Neural progenitor cell (in vitro differentiated cells): ENCODE measurements around the gene ARFRP1. TPM values are rescaled to one million over a fixed set of nuclear protein-coding genes. Genes with fewer than 3 reads are reported as not detected.

Experiments
- DNase-seq: peaks from one replicate; pipeline ENCODE4 v3.0.0-alpha.2; 2016; ENCODE audit warnings: low spot score
- H2AFZ ChIP-seq: fragments of 200-600 bp; sonication (generic); replicated peaks from 2 replicates; pipeline ENCODE4 v1.6.1; 2016; ENCODE audit warnings: antibody characterized with exemption
- H3F3A ChIP-seq: fragments of 200-600 bp; sonication (generic); 2 replicates; pipeline ENCODE4 v1.6.1; 2016; ENCODE audit warnings: antibody characterized with exemption, low read depth
- H3K27ac ChIP-seq: fragments of 200-600 bp; sonication (generic); 2 replicates; pipeline ENCODE4 v1.5.1; 2016; ENCODE audit warnings: mild to moderate bottlenecking
- H3K27me3 ChIP-seq: fragments of 200-600 bp; sonication (generic); 2 replicates; pipeline ENCODE4 v1.6.1; 2016; ENCODE audit warnings: mild to moderate bottlenecking, moderate library complexity
- H3K36me3 ChIP-seq: fragments of 200-600 bp; sonication (generic); 2 replicates; pipeline ENCODE4 v1.5.1; 2016
- H3K4me1 ChIP-seq: fragments of 200-600 bp; sonication (generic); 2 replicates; pipeline ENCODE4 v1.6.1; 2016; ENCODE audit warnings: mixed run types
- H3K4me2 ChIP-seq: fragments of 200-600 bp; sonication (generic); 2 replicates; pipeline ENCODE4 v1.6.1; 2016
- H3K4me3 ChIP-seq: fragments of 200-600 bp; sonication (generic); 2 replicates; pipeline ENCODE4 v1.5.1; 2016
- H3K79me2 ChIP-seq: fragments of 200-600 bp; sonication (generic); 2 replicates; pipeline ENCODE4 v1.6.1; 2016; ENCODE audit warnings: low read depth
- H3K9ac ChIP-seq: fragments of 200-600 bp; sonication (generic); 2 replicates; pipeline ENCODE4 v1.6.1; 2016
- H3K9me3 ChIP-seq: fragments of 200-600 bp; sonication (generic); 2 replicates; pipeline ENCODE4 v1.5.1; 2016; ENCODE audit warnings: low read depth
- H4K20me1 ChIP-seq: fragments of 200-600 bp; sonication (generic); 2 replicates; pipeline ENCODE4 v1.6.1; 2016; ENCODE audit warnings: low read depth
- H3K27ac Mint-ChIP-seq: 3 replicates; pipeline ENCODE4 v1.8.0; 2021; ENCODE audit warnings: mixed read lengths
- H3K27me3 Mint-ChIP-seq: 2 replicates; pipeline ENCODE4 v1.8.0; 2022; ENCODE audit warnings: low read depth, mild to moderate bottlenecking, inconsistent platforms, moderate library complexity, mixed read lengths; ENCODE audit not compliant: insufficient read depth
- H3K36me3 Mint-ChIP-seq: 3 replicates; pipeline ENCODE4 v1.8.0; 2021; ENCODE audit warnings: mixed read lengths
- H3K4me1 Mint-ChIP-seq: 3 replicates; pipeline ENCODE4 v1.8.0; 2021; ENCODE audit warnings: mixed read lengths
- H3K4me3 Mint-ChIP-seq: 3 replicates; pipeline ENCODE4 v1.8.0; 2021; ENCODE audit warnings: mild to moderate bottlenecking, moderate library complexity, mixed read lengths
- H3K9me3 Mint-ChIP-seq: 3 replicates; pipeline ENCODE4 v1.8.0; 2020; ENCODE audit warnings: mixed read lengths
- CTCF ChIP-seq: fragments of 200-600 bp; sonication (generic); IDR thresholded peaks from 2 replicates; pipeline ENCODE4 v1.5.1; 2017; ENCODE audit warnings: antibody characterized with exemption, mild to moderate bottlenecking
- EZH2 ChIP-seq: fragments of 200-600 bp; sonication (generic); IDR thresholded peaks from 2 replicates; pipeline ENCODE4 v1.6.1; 2017; ENCODE audit warnings: antibody characterized with exemption, mild to moderate bottlenecking, moderate library complexity
- EZH2phosphoT487 ChIP-seq: fragments of 200-600 bp; sonication (generic); IDR thresholded peaks from 2 replicates; pipeline ENCODE4 v1.6.1; 2017; ENCODE audit warnings: antibody characterized with exemption
- total RNA-seq: library from RNA; depleted of rRNA; stranded (reverse); fragments of >200 nt; gene quantifications from 2 replicates; pipeline ENCODE4 v1.2.3, GENCODE V29; 2015; ENCODE audit warnings: low replicate concordance

Gene ARFRP1
- total RNA-seq, 1 donor from 2014 or later = 18.3 TPM

DNA sequence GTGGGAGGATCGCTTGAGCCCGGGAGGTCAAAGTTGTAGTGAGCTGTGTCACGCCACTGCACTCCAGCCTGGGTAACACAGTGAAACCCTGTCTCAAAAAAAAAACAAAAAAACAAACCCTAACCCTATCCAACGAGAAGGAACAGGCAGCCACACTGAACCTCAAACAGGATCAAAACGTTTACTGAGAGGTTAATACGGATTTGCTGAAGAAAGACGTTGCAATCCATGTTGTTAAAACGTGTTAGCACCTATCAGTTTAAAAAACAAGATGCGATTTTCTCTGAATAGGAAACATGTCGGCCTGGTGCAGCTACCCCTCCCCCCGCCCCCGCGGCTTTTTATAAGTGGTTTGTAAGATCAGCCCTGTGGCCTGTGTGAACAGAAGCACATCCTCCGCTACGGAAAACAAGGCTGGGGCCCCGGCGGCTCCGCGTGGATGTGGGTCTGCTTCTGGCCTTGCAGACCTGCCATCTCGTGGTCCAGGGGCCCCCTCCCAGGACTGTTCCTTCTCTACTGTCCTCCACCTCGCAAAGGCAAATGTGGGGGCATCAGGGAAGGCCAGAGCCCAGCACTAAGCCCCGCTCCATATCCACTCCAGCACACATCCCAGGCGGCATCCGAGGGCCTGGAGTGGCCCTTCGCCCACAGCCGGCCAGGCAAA is 43.2 kb upstream of the ARFRP1 start:
- Mint-ChIP-seq H3K27me3 (peaks cover 4% of the 10 kb centered on the region), H3K36me3 (no peaks in the 10 kb centered on the region), H3K4me1 (peaks cover 16% of the 10 kb centered on the region), H3K9me3 (no peaks in the 10 kb centered on the region), H3K4me3 (no peak overlapping the region), H3K27ac (no peak overlapping the region)
- no peaks in the 10 kb centered on the region for H3F3A ChIP-seq
- H3K9ac ChIP-seq = no peak overlapping the region
- H3K27me3 ChIP-seq = no peaks in the 10 kb centered on the region
- H4K20me1 ChIP-seq = no peaks in the 10 kb centered on the region
- no peak overlapping the region for H2AFZ ChIP-seq
- H3K4me1 ChIP-seq = no peaks in the 10 kb centered on the region
- H3K4me2 ChIP-seq = no peak overlapping the region
- TF ChIP-seq EZH2 (no peak), CTCF (no peak), EZH2phosphoT487 (no peak)
- DNase-seq = no peak
- no peak overlapping the region for H3K27ac ChIP-seq
- H3K36me3 ChIP-seq = no peaks in the 10 kb centered on the region
- H3K4me3 ChIP-seq = no peak overlapping the region
- no peaks in the 10 kb centered on the region for H3K79me2 ChIP-seq
- H3K9me3 ChIP-seq = no peaks in the 10 kb centered on the region

GRCh38 chr20:63749597-63750508 is 42.1 kb upstream of the ARFRP1 start:
- no peaks in the 10 kb centered on the region for H3K4me1 ChIP-seq
- H3K36me3 Mint-ChIP-seq = peaks cover 4% of the 10 kb centered on the region
- H3K4me1 Mint-ChIP-seq = peaks cover 15% of the 10 kb centered on the region
- H3K4me3 ChIP-seq = no peak overlapping the region
- no peaks in the 10 kb centered on the region for H3K36me3 ChIP-seq
- no peaks in the 10 kb centered on the region for H3K27me3 ChIP-seq
- H3K4me3 Mint-ChIP-seq = no peak overlapping the region
- no peak overlapping the region for H3K27ac Mint-ChIP-seq
- H3K9ac ChIP-seq = no peak overlapping the region
- H3F3A ChIP-seq = no peaks in the 10 kb centered on the region
- H3K9me3 ChIP-seq = no peaks in the 10 kb centered on the region
- H3K27ac ChIP-seq = no peak overlapping the region
- peaks cover 9% of the 10 kb centered on the region for H3K27me3 Mint-ChIP-seq
- no peak for DNase-seq
- no peaks in the 10 kb centered on the region for H3K79me2 ChIP-seq
- H3K9me3 Mint-ChIP-seq = no peaks in the 10 kb centered on the region
- TF ChIP-seq CTCF (no peak), EZH2phosphoT487 (no peak), EZH2 (no peak)
- H3K4me2 ChIP-seq = no peak overlapping the region
- H4K20me1 ChIP-seq = no peaks in the 10 kb centered on the region
- no peak overlapping the region for H2AFZ ChIP-seq

GRCh38 chr20:63748934-63749270 is 41.1 kb upstream of the ARFRP1 start:
- no peak for TF ChIP-seq EZH2
- H3K36me3 ChIP-seq = no peaks in the 10 kb centered on the region
- H3K9me3 ChIP-seq = no peaks in the 10 kb centered on the region
- H3K27me3 ChIP-seq = no peaks in the 10 kb centered on the region
- no peak for DNase-seq
- Mint-ChIP-seq H3K27me3 (peaks cover 7% of the 10 kb centered on the region), H3K9me3 (no peaks in the 10 kb centered on the region), H3K27ac (peak overlapping the region; percentile 41), H3K4me1 (peaks cover 12% of the 10 kb centered on the region), H3K36me3 (peaks cover 4% of the 10 kb centered on the region), H3K4me3 (no peak overlapping the region)
- no peak overlapping the region for H3K9ac ChIP-seq
- no peak overlapping the region for H3K4me2 ChIP-seq
- peaks cover 3% of the 10 kb centered on the region for H3F3A ChIP-seq
- H4K20me1 ChIP-seq = no peaks in the 10 kb centered on the region
- no peak overlapping the region for H3K27ac ChIP-seq
- no peaks in the 10 kb centered on the region for H3K4me1 ChIP-seq
- no peaks in the 10 kb centered on the region for H3K79me2 ChIP-seq
- H2AFZ ChIP-seq = no peak overlapping the region
- H3K4me3 ChIP-seq = no peak overlapping the region
